ENCODE data around the gene YEATS4. TPM values are rescaled to one million over a fixed set of nuclear protein-coding genes. Genes with fewer than 3 reads are reported as not detected.

Gene YEATS4
- total and polyA plus RNA-seq, 9 of the 15 experiments (the other 6 are each of a cell fraction or from before 2014, with no cell fraction given), result 25.9 to 92.2 (median 49.2) TPM

DNA sequence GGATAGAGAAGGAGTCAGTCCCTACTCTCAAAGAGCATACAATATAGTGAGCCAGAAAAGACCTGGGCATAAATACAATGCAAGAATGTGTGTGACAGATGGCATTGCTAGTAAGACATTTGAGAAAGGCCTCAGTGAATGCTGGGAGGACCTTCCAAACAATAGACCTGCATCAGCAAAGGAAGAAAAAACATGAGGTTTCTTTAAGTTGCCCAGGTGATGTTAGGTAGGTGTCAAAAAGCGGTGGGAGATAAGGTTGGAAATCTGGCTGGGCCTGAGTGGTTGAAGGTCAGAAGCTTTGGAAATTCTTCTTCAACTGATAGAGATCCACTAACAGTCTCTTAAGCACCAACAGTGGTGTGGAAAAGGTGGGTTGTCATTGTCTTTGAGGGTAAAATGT lies 60.2 kb downstream of the YEATS4 start:
- POLR2A ChIA-PET, result interaction anchor here (2.1 kb wide), 1 partner anchor 13 kb away, joined by 6 read pairs; no protein-coding TSS in a partner anchor
- Histone ChIP-seq H3K4me1 (replicated peaks in 1 of 2; ENCODE audit: control insufficient read depth in 2 of 2, insufficient read depth in 2 of 2, low read length in 2 of 2) (peaks cover 3 to 8% of the 10 kb centered on the region in 2 experiments; a peak in 3 of 5 replicates), H3K4me3 (no peak overlapping the region), H4K20me1 (replicated peaks; ENCODE audit: control insufficient read depth, insufficient read depth, low read length) (no peaks in the 10 kb centered on the region), H3K27ac (ENCODE audit: extremely low read depth, low read depth, low read length) (no peak overlapping the region), H3K79me2 (ENCODE audit: control insufficient read depth, insufficient read depth, low read length) (no peaks in the 10 kb centered on the region), H3K4me2 (ENCODE audit: insufficient read depth, low read length) (no peak overlapping the region), H3K36me3 (ENCODE audit: control insufficient read depth, insufficient read depth, low read length) (no peaks in the 10 kb centered on the region), H3K9me1 (ENCODE audit: control insufficient read depth, insufficient read depth, low read length) (no peaks in the 10 kb centered on the region), H2AFZ (ENCODE audit: low read depth, low read length) (no peak overlapping the region), H3K9ac (ENCODE audit: insufficient read depth in 1 of 2, low read depth in 2 of 2, low read length in 2 of 2) (no peak overlapping the region), H3K9me3 (replicated peaks; ENCODE audit: control insufficient read depth, insufficient read depth, low read depth, low read length) (no peaks in the 10 kb centered on the region), H3K27me3 (ENCODE audit: control insufficient read depth in 2 of 2, insufficient read depth in 2 of 2, low read length in 2 of 2) (no peaks in the 10 kb centered on the region)
- WGBS (ENCODE audit: insufficient coverage, low coverage, missing lambda C conversion rate), result 28% methylated on average over 1 of the region's 1 CpG
- BruUV-seq (replicated peaks), result no TSS peak
- FAIRE-seq, result no peak
- in situ Hi-C loops (cut with MboI) (no loop called here), intact Hi-C loops (cut with micrococcal nuclease) (loop anchor here (5.0 to 10.0 kb wide), 2 partner anchors 43 to 265 kb away; no protein-coding TSS in a partner anchor)
- CTCF ChIA-PET (ENCODE audit: low intra/inter-chr PET ratio), result no interaction called here
- no peak for ATAC-seq
- DNase-seq (ENCODE audit: extremely low read depth in 1 of 4, low spot score in 3 of 4), result no peak
- TF ChIP-seq, protein P1, sequence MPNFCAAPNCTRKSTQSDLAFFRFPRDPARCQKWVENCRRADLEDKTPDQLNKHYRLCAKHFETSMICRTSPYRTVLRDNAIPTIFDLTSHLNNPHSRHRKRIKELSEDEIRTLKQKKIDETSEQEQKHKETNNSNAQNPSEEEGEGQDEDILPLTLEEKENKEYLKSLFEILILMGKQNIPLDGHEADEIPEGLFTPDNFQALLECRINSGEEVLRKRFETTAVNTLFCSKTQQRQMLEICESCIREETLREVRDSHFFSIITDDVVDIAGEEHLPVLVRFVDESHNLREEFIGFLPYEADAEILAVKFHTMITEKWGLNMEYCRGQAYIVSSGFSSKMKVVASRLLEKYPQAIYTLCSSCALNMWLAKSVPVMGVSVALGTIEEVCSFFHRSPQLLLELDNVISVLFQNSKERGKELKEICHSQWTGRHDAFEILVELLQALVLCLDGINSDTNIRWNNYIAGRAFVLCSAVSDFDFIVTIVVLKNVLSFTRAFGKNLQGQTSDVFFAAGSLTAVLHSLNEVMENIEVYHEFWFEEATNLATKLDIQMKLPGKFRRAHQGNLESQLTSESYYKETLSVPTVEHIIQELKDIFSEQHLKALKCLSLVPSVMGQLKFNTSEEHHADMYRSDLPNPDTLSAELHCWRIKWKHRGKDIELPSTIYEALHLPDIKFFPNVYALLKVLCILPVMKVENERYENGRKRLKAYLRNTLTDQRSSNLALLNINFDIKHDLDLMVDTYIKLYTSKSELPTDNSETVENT (CRISPR knock-in tag; IDR thresholded peaks at IDR 0.05), result no peak
- no peak for TF ChIP-seq ZNF780A (CRISPR knock-in tag; IDR thresholded peaks at IDR 0.05)
- no peak for TF ChIP-seq SMAD2 (IDR thresholded peaks at IDR 0.05; ENCODE audit: low read depth, low read length)
- no peak for TF ChIP-seq ETV5 (CRISPR knock-in tag; IDR thresholded peaks at IDR 0.05; ENCODE audit: low read depth)
- TF ChIP-seq, protein P2, sequence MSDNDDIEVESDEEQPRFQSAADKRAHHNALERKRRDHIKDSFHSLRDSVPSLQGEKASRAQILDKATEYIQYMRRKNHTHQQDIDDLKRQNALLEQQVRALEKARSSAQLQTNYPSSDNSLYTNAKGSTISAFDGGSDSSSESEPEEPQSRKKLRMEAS (CRISPR knock-in tag; IDR thresholded peaks at IDR 0.05), result no peak
- TF ChIP-seq SP2 (IDR thresholded peaks at IDR 0.05; ENCODE audit: extremely low read depth, low read depth, low read length, poor library complexity, severe bottlenecking), result no peak
- TF ChIP-seq CBX1 (IDR thresholded peaks at IDR 0.05; ENCODE audit: low read depth), result no peak
- TF ChIP-seq, protein P3, sequence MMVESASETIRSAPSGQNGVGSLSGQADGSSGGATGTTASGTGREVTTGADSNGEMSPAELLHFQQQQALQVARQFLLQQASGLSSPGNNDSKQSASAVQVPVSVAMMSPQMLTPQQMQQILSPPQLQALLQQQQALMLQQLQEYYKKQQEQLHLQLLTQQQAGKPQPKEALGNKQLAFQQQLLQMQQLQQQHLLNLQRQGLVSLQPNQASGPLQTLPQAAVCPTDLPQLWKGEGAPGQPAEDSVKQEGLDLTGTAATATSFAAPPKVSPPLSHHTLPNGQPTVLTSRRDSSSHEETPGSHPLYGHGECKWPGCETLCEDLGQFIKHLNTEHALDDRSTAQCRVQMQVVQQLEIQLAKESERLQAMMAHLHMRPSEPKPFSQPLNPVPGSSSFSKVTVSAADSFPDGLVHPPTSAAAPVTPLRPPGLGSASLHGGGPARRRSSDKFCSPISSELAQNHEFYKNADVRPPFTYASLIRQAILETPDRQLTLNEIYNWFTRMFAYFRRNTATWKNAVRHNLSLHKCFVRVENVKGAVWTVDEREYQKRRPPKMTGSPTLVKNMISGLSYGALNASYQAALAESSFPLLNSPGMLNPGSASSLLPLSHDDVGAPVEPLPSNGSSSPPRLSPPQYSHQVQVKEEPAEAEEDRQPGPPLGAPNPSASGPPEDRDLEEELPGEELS (CRISPR knock-in tag; IDR thresholded peaks at IDR 0.05; ENCODE audit: borderline replicate concordance), result no peak
- no peak for TF ChIP-seq PCBP2 (IDR thresholded peaks at IDR 0.05; ENCODE audit: low read depth, low read length, poor library complexity, severe bottlenecking)
- no peak for TF ChIP-seq WHSC1 (IDR thresholded peaks at IDR 0.05; ENCODE audit: low read length)
- no peak for TF ChIP-seq HLTF (IDR thresholded peaks at IDR 0.05)
- TF ChIP-seq, protein P4, sequence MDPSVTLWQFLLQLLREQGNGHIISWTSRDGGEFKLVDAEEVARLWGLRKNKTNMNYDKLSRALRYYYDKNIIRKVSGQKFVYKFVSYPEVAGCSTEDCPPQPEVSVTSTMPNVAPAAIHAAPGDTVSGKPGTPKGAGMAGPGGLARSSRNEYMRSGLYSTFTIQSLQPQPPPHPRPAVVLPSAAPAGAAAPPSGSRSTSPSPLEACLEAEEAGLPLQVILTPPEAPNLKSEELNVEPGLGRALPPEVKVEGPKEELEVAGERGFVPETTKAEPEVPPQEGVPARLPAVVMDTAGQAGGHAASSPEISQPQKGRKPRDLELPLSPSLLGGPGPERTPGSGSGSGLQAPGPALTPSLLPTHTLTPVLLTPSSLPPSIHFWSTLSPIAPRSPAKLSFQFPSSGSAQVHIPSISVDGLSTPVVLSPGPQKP (CRISPR knock-in tag; IDR thresholded peaks at IDR 0.05), result no peak
- TF ChIP-seq, protein P5, sequence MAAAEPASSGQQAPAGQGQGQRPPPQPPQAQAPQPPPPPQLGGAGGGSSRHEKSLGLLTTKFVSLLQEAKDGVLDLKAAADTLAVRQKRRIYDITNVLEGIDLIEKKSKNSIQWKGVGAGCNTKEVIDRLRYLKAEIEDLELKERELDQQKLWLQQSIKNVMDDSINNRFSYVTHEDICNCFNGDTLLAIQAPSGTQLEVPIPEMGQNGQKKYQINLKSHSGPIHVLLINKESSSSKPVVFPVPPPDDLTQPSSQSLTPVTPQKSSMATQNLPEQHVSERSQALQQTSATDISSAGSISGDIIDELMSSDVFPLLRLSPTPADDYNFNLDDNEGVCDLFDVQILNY (CRISPR knock-in tag; IDR thresholded peaks at IDR 0.05), result no peak
- TF ChIP-seq MYBL2 (IDR thresholded peaks at IDR 0.05; ENCODE audit: low read depth), result no peak
- TF ChIP-seq MYBL2 (CRISPR knock-in tag; IDR thresholded peaks at IDR 0.05; ENCODE audit: borderline replicate concordance), result no peak
- no peak for TF ChIP-seq ETV6 (IDR thresholded peaks at IDR 0.05; ENCODE audit: borderline replicate concordance in 1 of 2, low read depth in 2 of 2, low read length in 1 of 2)
- no peak for TF ChIP-seq ETV6 (CRISPR knock-in tag; IDR thresholded peaks at IDR 0.05; ENCODE audit: borderline replicate concordance)
